Smooth muscle cell (in vitro differentiated cells): ENCODE results near the gene ATRAID. TPM values are rescaled to one million over a fixed set of nuclear protein-coding genes. Genes with fewer than 3 reads are reported as not detected.
"Not testable (repeated sequence)": the region's sequence is repeated elsewhere in the genome, so short reads cannot be mapped to it uniquely, and the experiment has no call there.

Experiments
- DNase-seq: peaks from one replicate; lab custom pipeline; 2025; ENCODE audit not compliant: unreplicated experiment; lab: John Stamatoyannopoulos, UW
- H2AFZ ChIP-seq: fragments of 200-600 bp; sonication (generic); 2 replicates; pipeline ENCODE4 v1.6.0; 2016; ENCODE audit warnings: antibody characterized with exemption, low read depth, mild to moderate bottlenecking
- H3F3A ChIP-seq: fragments of 200-600 bp; sonication (generic); 2 replicates; pipeline ENCODE4 v1.6.0; 2017; ENCODE audit warnings: antibody characterized with exemption, low read depth
- H3K27ac ChIP-seq: fragments of 200-600 bp; sonication (generic); 2 replicates; pipeline ENCODE4 v1.5.1; 2016; ENCODE audit warnings: low read depth, mild to moderate bottlenecking
- H3K27me3 ChIP-seq: fragments of 200-600 bp; sonication (generic); 2 replicates; pipeline ENCODE4 v1.6.1; 2016; ENCODE audit warnings: low read depth, mild to moderate bottlenecking
- H3K36me3 ChIP-seq: fragments of 200-600 bp; sonication (generic); 2 replicates; pipeline ENCODE4 v1.5.1; 2016; ENCODE audit warnings: low read depth
- H3K4me1 ChIP-seq: fragments of 200-600 bp; sonication (generic); 2 replicates; pipeline ENCODE4 v1.5.1; 2016; ENCODE audit warnings: low read depth
- H3K4me2 ChIP-seq: fragments of 200-600 bp; sonication (generic); 2 replicates; pipeline ENCODE4 v1.6.0; 2016; ENCODE audit warnings: mild to moderate bottlenecking
- H3K4me3 ChIP-seq: fragments of 200-600 bp; sonication (generic); 2 replicates; pipeline ENCODE4 v1.5.1; 2016; ENCODE audit warnings: mild to moderate bottlenecking
- H3K79me2 ChIP-seq: fragments of 200-600 bp; sonication (generic); 2 replicates; pipeline ENCODE4 v1.6.0; 2016; ENCODE audit warnings: low read depth, mild to moderate bottlenecking
- H3K9ac ChIP-seq: fragments of 200-600 bp; sonication (generic); 2 replicates; pipeline ENCODE4 v1.6.0; 2016; ENCODE audit warnings: low read depth
- H3K9me3 ChIP-seq: fragments of 200-600 bp; sonication (generic); replicated peaks from 2 replicates; pipeline ENCODE4 v1.5.1; 2016; ENCODE audit warnings: low read depth
- H4K20me1 ChIP-seq: fragments of 200-600 bp; sonication (generic); 2 replicates; pipeline ENCODE4 v1.6.0; 2016; ENCODE audit warnings: low read depth
- CTCF ChIP-seq: fragments of 200-600 bp; sonication (generic); IDR thresholded peaks from 2 replicates; pipeline ENCODE4 v1.5.1; 2017; ENCODE audit warnings: borderline replicate concordance, mild to moderate bottlenecking, antibody characterized with exemption; ENCODE audit not compliant: insufficient read depth, poor library complexity, severe bottlenecking
- WGBS: methylation state at CpG from one replicate; pipeline ENCODE4 v1.1.7; 2016; ENCODE audit warnings: low lambda C conversion rate; 5-methylcytosine and 5-hydroxymethylcytosine counted together
- polyA plus RNA-seq: library from polyadenylated mRNA; unstranded; fragments of >200 nt; fragmentation: Nextera tagmentation; extraction: Ambion mirVana; gene quantifications from 2 replicates; pipeline ENCODE4 v1.2.1, GENCODE V29; 2016
- total RNA-seq: library from RNA; depleted of rRNA; stranded (reverse); fragments of >200 nt; gene quantifications from 2 replicates; pipeline ENCODE4 v1.2.3, GENCODE V29; 2014

ATRAID gene
- total and polyA plus RNA-seq, 2 experiments from 2014 or later: 233 to 335 TPM

DNA sequence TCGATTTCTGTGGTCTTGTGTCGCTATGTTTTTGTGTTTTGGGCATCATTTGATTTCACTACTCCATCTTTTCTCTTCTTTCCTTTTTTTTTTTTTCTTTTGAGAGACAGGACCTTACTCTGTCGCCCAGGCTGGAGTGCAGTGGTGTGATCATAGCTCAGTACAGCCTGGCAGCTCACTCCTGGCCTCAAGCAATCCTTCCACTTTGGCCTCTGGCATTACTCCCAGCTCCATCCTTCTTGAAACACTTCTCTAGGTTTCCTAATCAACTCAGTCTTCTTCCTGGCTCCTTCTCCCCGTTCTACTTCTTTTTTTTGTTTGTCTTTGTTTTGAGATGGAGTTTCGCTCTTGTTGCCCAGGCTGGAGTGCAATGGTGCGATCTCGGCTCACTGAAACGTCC, 36.5 kb upstream of the ATRAID start:
- peaks cover 5% of the 10 kb centered on the region for H3K4me1 ChIP-seq
- no peak for DNase-seq
- 79% methylated on average over 8 of the region's 8 CpGs for WGBS
- H3K4me3 ChIP-seq: no peak overlapping the region
- no peaks in the 10 kb centered on the region for H3F3A ChIP-seq
- H3K27me3 ChIP-seq: peaks cover 39% of the 10 kb centered on the region
- H3K36me3 ChIP-seq: no peaks in the 10 kb centered on the region
- no peaks in the 10 kb centered on the region for H4K20me1 ChIP-seq
- H3K9ac ChIP-seq: no peak overlapping the region
- no peak overlapping the region for H3K27ac ChIP-seq
- no peak for TF ChIP-seq CTCF
- no peak overlapping the region for H2AFZ ChIP-seq
- no peaks in the 10 kb centered on the region for H3K79me2 ChIP-seq
- no peaks in the 10 kb centered on the region for H3K9me3 ChIP-seq
- no peak overlapping the region for H3K4me2 ChIP-seq

DNA sequence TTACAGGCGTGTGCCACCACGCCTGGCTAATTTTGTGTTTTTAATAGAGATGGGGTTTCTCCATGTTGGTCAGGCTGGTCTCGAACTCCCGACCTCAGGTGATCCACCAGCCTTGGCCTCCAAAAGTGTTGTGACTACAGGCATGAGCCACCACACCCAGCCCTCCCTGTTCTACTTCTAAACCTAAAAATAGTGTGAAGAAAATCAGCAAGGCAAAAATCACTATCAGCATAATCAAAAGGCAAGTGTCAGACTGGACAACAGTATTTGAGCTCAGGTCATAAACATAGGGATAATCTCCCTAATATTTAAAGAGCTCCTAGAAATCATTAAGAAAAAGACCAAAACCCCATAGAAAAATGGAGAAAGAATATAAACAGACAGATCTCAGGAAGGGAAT, 36.1 kb upstream of the ATRAID start:
- 93% methylated on average over 4 of the region's 4 CpGs for WGBS
- not testable (repeated sequence) for H3K79me2 ChIP-seq, H3K27ac ChIP-seq, DNase-seq, H3F3A ChIP-seq, H3K9ac ChIP-seq, H3K36me3 ChIP-seq, H2AFZ ChIP-seq, H3K4me3 ChIP-seq, H3K4me2 ChIP-seq, H3K4me1 ChIP-seq, H3K9me3 ChIP-seq, H4K20me1 ChIP-seq
- peaks cover 34% of the 10 kb centered on the region for H3K27me3 ChIP-seq

DNA sequence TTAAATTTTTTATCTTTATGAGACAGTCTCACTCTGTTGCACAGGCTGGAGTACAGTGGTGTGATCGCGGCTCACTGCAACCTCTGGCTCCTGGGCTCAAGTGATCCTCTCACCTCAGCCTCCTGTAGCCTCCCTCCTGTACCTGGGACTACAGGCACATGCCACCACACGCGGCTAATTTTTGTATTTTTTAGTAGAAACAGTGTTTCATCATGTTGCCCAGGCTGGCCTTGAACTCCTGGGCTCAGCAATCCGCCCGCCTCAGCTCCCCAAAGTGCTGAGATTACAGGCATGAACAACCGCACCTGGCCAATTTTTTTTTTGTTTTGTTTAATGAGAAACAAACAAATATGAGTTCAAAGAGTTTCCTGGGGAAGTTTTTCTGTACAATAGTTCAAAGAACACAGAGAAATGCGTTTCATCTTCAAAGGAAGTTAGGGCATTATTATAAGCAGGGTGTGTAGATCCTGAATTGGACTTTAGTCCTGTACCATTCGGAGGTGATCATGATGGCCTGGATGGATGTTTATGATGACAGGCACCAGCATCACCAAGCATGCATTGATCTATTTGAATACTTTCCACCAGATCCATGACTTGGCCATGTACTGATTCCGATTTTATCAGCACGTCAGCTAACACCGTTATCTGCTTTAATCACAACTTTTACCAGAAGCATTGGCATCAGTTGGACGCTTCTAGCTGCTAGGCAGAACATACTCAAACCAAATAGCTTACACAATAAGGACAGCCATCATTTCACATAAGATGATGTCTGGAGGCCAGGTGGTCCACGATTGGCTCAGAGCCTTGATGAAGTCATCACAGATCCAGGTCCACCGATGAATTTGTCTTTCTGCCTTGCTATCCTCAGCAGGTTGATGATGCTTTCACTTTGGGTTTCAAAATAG, 34.1 kb upstream of the ATRAID start:
- Histone ChIP-seq H3K9me3 (no peaks in the 10 kb centered on the region), H4K20me1 (no peaks in the 10 kb centered on the region), H3K4me1 (peaks cover 5% of the 10 kb centered on the region), H3K4me3 (no peak overlapping the region), H3K9ac (no peak overlapping the region), H3K27ac (no peak overlapping the region), H3K36me3 (no peaks in the 10 kb centered on the region), H3F3A (no peaks in the 10 kb centered on the region), H3K4me2 (no peak overlapping the region), H3K79me2 (no peaks in the 10 kb centered on the region), H2AFZ (no peak overlapping the region), H3K27me3 (peaks cover 24% of the 10 kb centered on the region)
- WGBS: 90% methylated on average over 15 of the region's 15 CpGs
- DNase-seq: no peak
- no peak for TF ChIP-seq CTCF

DNA sequence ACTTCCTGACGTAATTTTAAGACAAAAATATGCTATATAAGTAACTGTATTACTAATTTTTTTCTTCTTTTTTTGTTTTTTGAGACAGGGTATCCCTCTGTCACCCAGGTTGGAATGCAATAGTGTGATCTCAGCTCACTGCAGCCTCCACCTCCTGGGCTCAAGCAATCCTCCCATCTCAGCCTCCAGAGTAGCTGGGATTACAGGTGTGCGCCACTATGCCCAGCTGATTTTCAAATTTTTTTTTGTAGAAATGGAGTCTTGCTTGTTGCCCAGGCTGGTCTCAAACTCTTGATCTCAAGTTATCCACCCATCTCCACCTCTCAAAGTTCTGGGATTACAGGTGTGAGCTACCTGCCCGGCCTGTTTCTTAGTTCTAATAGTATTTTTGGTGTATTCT, 33.4 kb upstream of the ATRAID start:
- 90% methylated on average over 3 of the region's 3 CpGs for WGBS
- DNase-seq: no peak
- Histone ChIP-seq H3K36me3 (no peaks in the 10 kb centered on the region), H3K4me2 (no peak overlapping the region), H3K27ac (no peak overlapping the region), H3K4me3 (no peak overlapping the region), H3K9ac (no peak overlapping the region), H4K20me1 (no peaks in the 10 kb centered on the region), H3K4me1 (peaks cover 5% of the 10 kb centered on the region), H3K27me3 (peaks cover 18% of the 10 kb centered on the region), H2AFZ (no peak overlapping the region), H3K9me3 (no peaks in the 10 kb centered on the region), H3K79me2 (no peaks in the 10 kb centered on the region), H3F3A (no peaks in the 10 kb centered on the region)
- TF ChIP-seq CTCF: no peak
